ENCODE measurements around the gene FGD2.

The FGD2 gene

GRCh38 chr6:36998723-36999038 lies 6.8 kb upstream of the FGD2 start:
- TF ChIP-seq CTCF (IDR thresholded peaks at IDR 0.05; ENCODE audit: borderline replicate concordance, insufficient read depth, low read depth, low read length) = no peak
- H3K4me3 ChIP-seq (ENCODE audit: low read depth, low read length) = no peak overlapping the region

GRCh38 chr6:36999061-36999750 lies 6.2 kb upstream of the FGD2 start:
- no peak for TF ChIP-seq CTCF (IDR thresholded peaks at IDR 0.05; ENCODE audit: borderline replicate concordance, insufficient read depth, low read depth, low read length)
- no peak overlapping the region for H3K4me3 ChIP-seq (ENCODE audit: low read depth, low read length)

GRCh38 chr6:36999751-37000125 lies 5.7 kb upstream of the FGD2 start:
- no peak overlapping the region for H3K4me3 ChIP-seq (ENCODE audit: low read depth, low read length)
- TF ChIP-seq CTCF (IDR thresholded peaks at IDR 0.05; ENCODE audit: borderline replicate concordance, insufficient read depth, low read depth, low read length) = no peak

- TF ChIP-seq CTCF (IDR thresholded peaks at IDR 0.05; ENCODE audit: borderline replicate concordance, insufficient read depth, low read depth, low read length) = no peak
- H3K4me3 ChIP-seq (ENCODE audit: low read depth, low read length) = no peak overlapping the region
Observed at GRCh38 chr6:37004044-37004980, 1.1 kb upstream of the FGD2 start.

GRCh38 chr6:37005827-37006567 lies 542 bp downstream of the FGD2 start:
- peak overlapping the region; percentile 75 for H3K4me3 ChIP-seq (ENCODE audit: low read depth, low read length)
- no peak for TF ChIP-seq CTCF (IDR thresholded peaks at IDR 0.05; ENCODE audit: borderline replicate concordance, insufficient read depth, low read depth, low read length)

- TF ChIP-seq CTCF (IDR thresholded peaks at IDR 0.05; ENCODE audit: borderline replicate concordance, insufficient read depth, low read depth, low read length) = no peak
- H3K4me3 ChIP-seq (ENCODE audit: low read depth, low read length) = peak overlapping the region; percentile 75
Observed at GRCh38 chr6:37006793-37007339, 1.4 kb downstream of the FGD2 start.

Measured in GM12875 (cell line).